GM18502 (cell line): ENCODE results near the gene ARRDC5.
"Not testable (repeated sequence)": the region's sequence is repeated elsewhere in the genome, so short reads cannot be mapped to it uniquely, and the experiment has no call there.

Source experiments
- ATAC-seq: cut with Tn5 transposase; IDR thresholded peaks from one replicate; pipeline ENCODE4 v1.9.1; 2021; ENCODE audit warnings: mild to moderate bottlenecking; ENCODE audit not compliant: unreplicated experiment, poor library complexity

Gene ARRDC5

DNA sequence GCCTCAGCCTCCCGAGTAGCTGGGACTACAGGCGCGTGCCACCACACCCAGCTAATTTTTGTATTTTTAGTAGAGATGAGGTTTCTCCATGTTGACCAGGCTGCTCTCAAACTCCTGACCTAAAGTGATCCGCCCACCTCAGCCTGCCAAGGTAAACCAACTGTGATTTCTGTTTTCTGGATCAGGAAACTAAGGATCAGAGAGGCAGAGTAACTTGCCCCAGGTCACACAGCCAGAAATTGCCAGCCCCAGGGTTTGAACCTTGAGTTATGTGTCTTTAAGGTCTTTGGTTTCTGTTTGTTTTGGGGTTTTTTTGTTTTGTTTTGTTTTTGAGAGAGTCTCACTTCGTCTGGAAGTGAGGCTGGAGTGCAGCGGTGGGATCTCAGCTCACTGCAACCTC is 31.0 kb downstream of the ARRDC5 start:
- ATAC-seq, result no peak

DNA sequence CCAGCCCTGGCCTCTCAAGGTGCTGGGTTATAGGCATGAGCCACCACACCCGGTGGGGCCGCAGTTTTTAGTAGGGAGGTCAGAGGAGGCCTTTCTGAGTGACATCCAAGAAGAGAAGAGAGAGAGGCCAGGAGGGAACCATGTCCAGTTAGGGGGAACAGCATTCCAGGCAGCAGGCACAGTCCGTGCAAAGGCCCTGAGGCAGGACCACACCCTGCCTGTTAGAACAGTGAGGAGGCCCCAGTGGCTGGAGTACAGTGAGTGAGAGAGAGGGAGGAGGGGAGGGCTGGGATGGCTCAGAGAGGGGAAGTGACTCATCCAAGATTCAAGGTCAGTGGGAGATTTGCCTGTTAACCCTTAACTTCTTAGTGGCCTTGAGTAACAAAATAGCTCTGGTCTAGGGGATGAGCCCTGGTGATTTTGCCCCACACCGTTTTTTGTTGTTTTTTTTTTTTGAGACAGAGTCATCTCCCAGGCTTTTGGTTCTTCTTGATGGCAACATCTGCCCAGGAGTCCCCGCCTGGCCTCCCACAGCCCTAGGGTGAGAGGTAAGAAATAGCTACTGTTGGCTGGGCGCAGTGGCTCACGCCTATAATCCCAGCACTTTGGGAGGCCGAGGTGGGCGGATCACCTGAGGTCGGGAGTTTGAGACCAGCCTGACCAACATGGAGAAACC is 32.5 kb downstream of the ARRDC5 start:
- ATAC-seq, result no peak

GRCh38 chr19:4868286-4868834 is 34.3 kb downstream of the ARRDC5 start:
- no peak for ATAC-seq

- ATAC-seq, result peak; percentile 73
These were observed 35.0 kb downstream of the ARRDC5 start, which contains the start of gene PLIN3 for GRCh38 chr19:4867534-4868285. Gene PLIN3 (minus strand): TSS chr19:4867667. CDS start chr19:4861394, 6,273 bp downstream.

GRCh38 chr19:4866595-4867424 is 35.9 kb downstream of the ARRDC5 start:
- no peak for ATAC-seq

- ATAC-seq, result no peak
These were observed 41.5 kb downstream of the ARRDC5 start for GRCh38 chr19:4861147-4861546.

DNA sequence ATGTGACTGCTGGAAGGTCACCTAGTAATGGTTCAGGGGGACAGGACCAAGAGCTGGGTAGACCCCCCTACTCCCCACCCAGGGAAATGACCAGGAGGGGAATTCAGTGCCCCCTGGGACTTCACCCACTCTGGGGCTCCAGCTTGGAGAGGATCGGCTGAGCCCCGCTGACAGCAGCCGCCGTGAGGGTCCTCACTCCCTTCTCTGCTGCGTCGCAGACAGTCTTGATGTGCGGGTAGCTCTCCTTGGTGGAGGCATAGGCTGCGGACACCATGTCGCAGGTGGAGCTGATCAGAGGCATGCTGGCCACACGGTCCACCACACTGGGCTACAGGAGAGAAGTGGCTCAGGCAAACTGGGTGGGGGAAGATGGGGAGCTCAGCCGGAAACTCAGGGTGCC is 43.0 kb downstream of the ARRDC5 start:
- no peak for ATAC-seq

GRCh38 chr19:4856468-4856867 is 46.2 kb downstream of the ARRDC5 start:
- not testable (repeated sequence) for ATAC-seq

GRCh38 chr19:4853506-4853905 is 49.2 kb downstream of the ARRDC5 start:
- not testable (repeated sequence) for ATAC-seq

DNA sequence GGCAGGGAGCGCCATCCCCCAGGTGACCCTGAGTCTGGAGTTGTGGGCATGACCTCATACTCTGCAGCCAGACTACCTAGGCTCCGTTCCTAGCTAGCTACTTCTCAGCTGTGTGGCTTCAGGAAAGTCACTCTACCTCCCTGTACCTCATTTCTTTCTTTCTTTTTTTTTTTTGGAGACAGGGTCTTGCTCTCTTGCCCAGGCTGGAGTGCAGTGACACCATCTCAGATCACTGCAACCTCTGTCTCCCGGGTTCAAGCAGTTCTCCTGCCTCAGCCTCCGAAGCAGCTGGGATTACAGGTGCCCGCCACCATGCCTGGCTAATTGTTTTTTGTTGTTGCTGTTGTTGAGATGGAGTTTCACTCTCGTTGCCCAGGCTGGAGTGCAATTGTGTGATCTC is 50.2 kb downstream of the ARRDC5 start:
- ATAC-seq, result no peak

- ATAC-seq, result no peak
These were observed 51.0 kb downstream of the ARRDC5 start for GRCh38 chr19:4851551-4852290.

DNA sequence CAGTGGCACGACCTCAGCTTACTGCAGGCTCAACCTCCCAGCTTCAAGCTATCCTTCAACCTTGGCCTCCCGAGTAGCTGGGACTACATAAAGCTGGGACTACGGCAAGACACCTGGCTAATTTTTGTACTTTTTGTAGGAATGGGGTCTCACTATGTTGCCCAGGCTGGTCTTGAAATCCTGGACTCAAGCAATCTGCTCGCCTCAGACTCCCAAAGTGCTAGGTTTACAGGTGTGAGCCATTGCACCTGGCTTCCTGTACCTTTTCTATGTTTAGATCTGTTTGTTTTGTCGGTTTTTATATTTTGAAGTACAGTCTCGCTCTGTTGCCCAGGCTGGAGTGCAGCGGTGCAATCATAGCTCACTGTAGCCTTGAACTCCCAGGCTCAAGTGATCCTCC is 53.7 kb downstream of the ARRDC5 start:
- no peak for ATAC-seq

DNA sequence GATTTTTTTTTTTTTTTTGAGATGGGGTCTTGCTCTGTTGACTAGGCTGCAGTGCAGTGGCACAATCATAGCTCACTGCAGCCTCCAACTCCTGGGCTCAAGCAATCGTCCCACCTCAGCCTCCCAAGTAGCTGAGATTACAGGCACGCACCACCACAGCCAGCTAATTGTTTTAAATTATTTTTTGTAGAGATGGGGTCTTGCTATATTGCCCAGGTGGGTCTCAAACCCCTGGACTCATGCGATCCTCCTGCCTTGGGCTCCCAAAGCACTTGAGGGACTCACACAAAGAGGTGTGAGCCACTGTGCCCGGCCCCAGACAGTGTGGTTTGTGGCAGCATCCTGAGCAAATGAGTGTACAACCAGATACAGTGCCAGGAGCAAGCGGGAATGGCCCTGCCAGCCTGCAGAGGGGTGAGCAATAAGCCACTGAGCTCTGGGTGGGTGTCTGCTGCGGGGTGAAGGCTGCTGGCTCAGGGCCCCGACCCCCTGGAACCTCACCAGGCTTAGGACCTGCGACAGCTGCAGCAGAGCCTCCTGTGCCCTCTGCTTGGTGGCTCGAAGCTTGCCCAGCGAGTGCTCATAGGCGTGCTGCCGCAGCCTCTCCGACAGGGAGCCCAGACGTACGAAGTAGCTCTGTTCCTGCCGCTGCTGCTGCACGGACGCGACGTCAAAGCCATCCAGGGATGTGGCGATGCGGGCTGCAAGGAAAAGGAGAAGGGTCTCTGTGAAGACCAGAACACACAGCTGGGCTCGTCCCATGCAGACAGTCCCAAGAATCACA is 55.3 kb downstream of the ARRDC5 start:
- ATAC-seq, result no peak

DNA sequence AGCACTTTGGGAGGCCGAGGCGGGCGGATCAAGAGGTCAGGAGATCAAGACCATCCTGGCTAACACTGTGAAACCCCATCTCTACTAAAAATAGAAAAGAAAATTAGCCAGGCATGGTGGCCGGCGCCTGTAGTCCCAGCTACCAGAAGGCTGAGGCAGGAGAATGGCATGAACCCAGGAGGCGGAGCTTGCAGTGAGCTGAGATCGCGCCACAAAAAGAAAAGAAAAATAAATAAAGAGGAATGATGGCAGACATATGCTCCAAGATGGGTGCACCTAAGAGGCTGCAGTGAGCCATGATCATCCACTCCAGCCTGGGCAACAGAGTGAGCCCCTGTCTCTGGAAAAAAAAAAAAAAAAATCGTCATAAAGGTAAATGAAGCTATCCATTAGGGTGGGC is 56.7 kb downstream of the ARRDC5 start:
- ATAC-seq, result not testable (repeated sequence)

DNA sequence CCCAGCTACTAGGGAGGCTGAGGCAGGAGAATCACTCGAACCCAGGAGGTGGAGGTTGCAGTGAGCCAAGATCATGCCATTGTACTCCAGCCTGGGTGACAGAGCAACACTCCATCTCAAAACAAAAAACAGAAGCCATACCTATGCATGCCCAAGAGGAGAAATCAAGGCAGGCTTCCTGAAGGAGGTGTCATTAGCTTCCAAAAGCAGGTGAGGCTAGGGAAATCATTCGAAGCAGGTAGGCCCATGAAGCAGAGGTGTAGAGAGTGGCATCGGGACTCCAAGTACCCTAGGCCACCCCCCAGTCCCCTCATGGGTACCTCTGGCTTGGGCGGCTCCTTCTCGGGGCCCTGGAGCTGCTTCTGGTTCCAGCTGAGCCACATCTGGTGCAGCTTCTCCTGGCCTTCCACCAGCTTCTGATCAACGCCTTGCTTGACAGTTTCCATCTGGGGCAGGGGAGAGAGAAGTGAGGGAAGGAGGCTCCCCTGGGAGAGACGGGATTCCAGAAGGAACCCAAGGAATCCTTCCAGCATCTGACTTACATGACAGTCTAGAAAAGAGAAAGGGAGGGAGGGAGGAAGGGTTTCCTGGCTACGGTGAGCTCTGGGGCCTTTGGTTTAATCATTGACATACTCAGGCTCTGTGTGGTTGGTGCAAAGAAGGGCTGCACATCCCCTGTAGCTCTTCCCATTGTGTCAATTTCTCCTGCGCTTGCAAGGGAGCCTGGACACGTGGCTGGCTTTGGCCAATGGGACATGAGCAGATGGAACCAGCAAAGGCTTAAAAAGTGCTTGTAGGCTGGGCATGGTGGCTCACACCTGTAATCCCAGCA is 58.1 kb downstream of the ARRDC5 start:
- ATAC-seq, result no peak

GRCh38 chr19:4843647-4843965 is 59.1 kb downstream of the ARRDC5 start:
- ATAC-seq, result no peak
